Left lobe of liver (tissue), 2 donors: ENCODE results near the gene MAP3K15. TPM values are rescaled to one million over a fixed set of nuclear protein-coding genes. Genes with fewer than 3 reads are reported as not detected.

Experiments used
- ATAC-seq: fragments of 200-7000 bp; cut with Tn5 transposase; one replicate; pipeline ENCODE4 v1.9.1; 2020; ENCODE audit warnings: mild to moderate bottlenecking, moderate library complexity
- DNase-seq: peaks from one replicate; pipeline ENCODE4 v3.0.0-alpha.2; 2020; ENCODE audit warnings: low spot score
- total RNA-seq: library from RNA; stranded (reverse); gene quantifications from one replicate; pipeline ENCODE4 v1.2.1, GENCODE V29; 2021
- donor health status: DM: no; HTN: no; CAD: no; lungs with moderate emphysema.
- donor health status: DM: no; HTN: yes; CAD: no.

The MAP3K15 gene
- total RNA-seq, 1 donor from 2014 or later: 0.08 TPM

DNA sequence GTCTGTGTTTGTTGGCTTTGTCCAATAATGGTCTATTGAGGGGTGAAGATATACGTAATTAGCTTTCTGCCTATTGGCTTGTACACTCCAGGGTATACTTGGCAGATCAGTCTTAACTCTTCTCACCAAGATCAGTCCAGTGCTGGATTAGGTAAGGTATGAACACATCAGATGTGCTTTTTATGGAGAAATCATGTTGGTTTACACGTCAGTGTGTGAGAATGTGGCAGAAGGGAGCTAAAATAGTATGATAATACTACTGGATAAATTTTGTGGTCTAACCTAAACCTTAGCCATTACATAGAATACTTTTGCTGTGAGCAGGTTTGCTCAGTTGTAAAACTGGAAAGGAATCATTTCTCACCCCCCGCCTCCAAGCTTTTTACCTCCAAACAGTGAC lies 167.4 kb downstream of the MAP3K15 start:
- ATAC-seq: no peak
- DNase-seq: no peak

DNA sequence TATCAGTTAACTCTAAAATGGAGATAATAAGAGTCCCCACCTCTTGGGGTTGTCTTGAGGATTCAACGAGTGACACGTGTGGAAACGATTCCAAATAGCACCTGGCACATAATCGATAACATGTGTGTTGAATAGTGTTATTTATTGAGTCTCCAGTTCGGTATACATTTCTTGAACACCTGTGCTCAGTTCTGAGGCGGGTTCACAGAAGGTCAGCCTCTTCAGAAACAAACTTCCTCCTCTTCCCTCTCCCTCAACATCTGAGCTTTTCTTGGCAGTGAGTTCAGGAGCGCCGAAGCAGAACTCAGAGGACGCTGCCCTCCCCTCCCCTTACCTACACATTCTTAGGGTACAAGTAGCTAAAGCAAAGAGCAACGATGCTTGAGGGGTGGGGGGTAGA lies 170.6 kb downstream of the MAP3K15 start:
- DNase-seq: no peak

DNA sequence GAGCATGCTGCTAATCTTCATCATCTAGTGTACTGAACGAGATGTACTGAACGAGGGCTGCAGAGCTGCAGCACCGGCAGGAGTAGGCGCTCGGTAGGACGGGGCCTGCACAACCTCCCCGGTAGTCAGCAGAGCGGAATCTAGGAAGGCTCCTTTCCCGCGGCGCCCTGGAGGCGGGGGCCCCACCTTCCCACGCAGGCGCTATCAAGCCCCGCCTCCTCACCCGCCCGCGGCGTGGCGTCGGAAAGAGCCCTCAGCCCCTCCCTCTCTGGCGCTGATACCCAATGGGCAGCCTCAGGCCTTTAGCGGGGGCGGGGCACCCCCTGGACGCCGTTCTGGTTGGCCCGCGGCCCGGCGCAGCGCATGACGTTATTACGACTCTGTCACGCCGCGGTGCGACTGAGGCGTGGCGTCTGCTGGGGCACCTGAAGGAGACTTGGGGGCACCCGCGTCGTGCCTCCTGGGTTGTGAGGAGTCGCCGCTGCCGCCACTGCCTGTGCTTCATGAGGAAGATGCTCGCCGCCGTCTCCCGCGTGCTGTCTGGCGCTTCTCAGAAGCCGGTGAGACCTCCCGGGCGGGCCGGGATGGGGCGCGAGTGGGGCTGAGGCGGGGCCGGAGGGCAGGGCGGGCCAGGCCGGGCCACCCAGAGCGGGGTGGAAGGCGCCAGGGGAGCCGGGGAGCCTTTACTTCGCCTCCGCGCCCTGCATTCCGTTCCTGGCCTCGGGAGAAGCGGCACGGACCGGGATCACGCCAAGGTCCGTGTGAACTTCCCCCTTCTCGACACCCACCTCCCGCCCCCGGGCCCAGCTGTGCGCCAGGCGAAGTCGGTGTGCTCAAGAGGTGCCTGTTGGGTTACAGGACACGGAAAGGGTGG lies 171.5 kb downstream of the MAP3K15 start, which contains the start of gene PDHA1:
PDHA1 (plus strand) TSS at position 393 of the 874 bp plus-strand sequence; CDS start at position 504, 111 bp downstream.
- peak; percentile 97 for ATAC-seq

More for the DNA sequence above, 170.6 kb downstream of the MAP3K15 start:
- no peak for ATAC-seq

DNA sequence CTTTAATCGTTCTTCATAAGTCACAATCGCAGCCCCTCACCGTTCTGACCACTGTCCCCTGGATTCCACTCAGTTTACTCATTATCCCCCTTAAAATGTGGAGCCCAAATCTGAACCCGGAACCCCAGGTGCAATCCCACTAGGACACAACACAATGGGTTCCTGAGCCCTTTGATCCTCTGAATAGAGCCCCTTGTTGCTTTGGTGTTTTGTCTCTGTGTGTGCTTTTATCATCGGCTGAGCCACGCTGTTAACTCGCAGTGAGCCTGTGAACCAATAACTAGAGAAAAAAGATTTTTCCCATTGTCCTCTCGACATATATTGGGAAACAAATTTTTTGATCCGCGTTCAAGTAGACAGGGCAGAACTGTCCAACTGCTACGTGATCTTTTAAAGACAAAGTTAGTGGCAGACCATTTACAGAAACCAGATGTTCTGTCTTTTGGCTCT lies 172.2 kb downstream of the MAP3K15 start:
- peak; percentile 9 for ATAC-seq

More for the DNA sequence above, 171.5 kb downstream of the MAP3K15 start, which contains the start of gene PDHA1:
- DNase-seq: peak; percentile 93

DNA sequence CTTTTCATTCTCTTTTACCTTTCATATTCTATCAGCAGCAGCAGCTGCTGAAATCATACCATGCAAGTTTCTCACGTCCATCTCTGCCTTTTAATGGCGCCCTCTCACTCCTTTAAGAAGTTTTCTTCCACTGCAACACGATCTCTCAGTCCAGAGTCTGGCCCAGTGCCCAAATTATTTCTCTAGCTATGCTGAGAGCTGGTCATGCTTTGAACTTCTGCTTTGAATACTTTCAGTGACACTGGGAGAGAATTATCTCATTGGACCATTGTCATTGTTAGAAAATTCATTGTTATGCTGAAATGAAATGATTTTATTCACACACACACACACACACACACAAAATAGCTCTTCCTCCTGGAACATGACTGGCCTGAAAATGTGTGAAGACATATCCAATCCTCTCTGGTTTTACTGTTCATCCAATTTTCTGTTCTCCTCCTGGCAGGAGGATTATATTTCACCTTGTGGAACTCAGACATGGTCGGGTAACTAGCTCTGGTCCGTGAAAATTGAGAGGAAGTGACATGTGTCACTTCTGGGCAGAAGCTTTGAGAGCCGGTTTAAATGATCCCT lies 172.9 kb downstream of the MAP3K15 start:
- no peak for DNase-seq
- ATAC-seq: no peak

More for the DNA sequence above, 172.2 kb downstream of the MAP3K15 start:
- no peak for DNase-seq

DNA sequence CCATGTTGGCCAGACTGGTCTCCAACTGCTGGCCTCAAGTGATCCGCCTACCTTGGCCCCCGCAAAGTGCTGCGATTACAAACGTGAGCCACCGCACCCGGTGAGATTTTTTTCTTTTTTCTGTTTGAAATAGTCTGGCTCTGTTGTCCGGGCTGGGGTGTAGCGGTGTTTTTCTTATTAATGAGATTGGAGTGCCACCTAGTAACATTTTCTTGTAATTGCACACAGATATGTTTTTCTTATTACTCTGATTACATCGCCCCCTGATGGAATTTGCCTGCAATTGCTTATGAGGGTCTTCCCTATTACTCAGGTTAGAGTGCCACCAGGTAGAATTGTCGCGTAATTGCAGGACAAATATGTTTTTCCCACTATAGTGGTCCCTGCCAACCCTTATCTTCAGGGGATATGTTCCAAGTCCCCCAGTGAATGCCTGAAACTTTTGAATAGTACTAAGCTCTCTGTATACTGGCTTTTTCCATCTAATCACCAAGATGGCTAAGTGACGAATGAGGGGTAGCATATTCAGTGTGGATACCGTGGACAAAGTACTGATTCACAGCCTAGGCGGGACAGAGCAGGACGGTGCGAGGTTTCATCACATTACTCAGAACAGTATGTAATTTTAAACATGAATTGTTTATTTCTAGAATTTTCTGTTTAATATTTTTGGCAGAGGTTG lies 180.2 kb downstream of the MAP3K15 start:
- ATAC-seq (peak; percentile 53), DNase-seq (no peak)

DNA sequence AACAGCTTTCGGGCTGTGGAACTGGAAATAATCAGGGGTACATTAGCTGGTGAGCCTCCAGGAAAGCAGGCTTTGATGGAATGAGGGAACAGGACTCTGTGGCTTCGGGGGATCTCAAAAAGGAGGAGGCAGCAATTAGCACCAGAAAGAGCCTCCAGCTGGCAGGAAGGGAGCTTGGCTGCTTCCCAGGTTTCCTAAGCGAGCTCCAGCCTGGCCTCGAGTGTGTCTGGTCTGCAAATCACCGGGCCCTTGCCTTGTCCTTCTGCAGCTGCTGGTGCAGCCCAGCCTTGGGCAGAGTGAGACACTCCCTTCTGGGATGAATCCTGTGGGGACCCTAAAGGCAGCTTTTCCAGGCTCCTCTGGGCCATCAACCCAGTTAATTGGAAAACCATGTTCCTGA lies 182.3 kb downstream of the MAP3K15 start:
- ATAC-seq (peak; percentile 47), DNase-seq (no peak)

DNA sequence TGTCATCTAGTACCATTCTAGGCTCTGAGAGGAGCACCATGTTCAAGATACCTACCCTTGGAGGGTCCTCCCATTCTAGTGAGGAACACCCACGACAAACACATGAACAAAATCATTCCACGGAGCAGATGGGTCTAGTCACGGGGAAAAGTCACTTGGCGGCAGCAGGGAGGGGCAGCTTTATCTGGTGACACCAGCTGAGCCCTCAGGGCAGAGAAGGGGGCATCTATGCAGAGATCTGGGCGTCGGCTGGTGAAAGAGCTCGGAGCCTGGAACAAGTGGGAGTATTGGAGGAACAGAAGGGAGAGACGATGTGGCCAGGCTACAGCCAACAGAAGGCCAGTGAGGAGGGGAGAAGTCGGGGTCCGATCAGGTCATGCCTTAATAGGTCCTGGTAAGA lies 183.5 kb downstream of the MAP3K15 start:
- DNase-seq (no peak), ATAC-seq (no peak)

DNA sequence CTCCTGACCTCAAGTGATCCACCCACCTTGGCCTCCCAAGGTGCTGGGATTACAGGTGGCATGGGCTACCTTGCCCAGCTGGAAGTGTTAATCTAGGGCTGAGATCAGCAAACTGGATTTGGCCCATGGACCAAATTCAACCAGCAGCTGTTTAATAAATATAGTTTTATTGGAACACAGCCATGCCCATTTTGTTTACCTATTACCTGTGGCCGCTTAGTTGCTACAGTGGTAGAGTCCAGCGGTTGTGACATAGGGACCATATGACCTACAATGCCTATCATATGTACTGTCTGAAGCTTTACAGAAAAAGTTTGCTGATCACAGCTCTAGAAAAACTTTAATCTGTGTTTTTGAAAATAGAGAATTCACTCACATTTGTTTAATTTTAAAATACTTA lies 188.7 kb downstream of the MAP3K15 start:
- DNase-seq (no peak), ATAC-seq (peak; percentile 33)

Other genes starting within 250 kb of the MAP3K15 start
- gene PDHA1, start 171.6 kb downstream of the MAP3K15 start, total RNA-seq: 146 TPM